KMS-11 (cell line): ENCODE results near the gene SNAPC5.

Experiments
- H2AFZ ChIP-seq: fragments of 200-600 bp; sonication (generic); 2 replicates; pipeline ENCODE4 v1.6.1; 2016; ENCODE audit warnings: antibody characterized with exemption, mixed run types, low read depth
- H3K27ac ChIP-seq: fragments of 200-600 bp; sonication (generic); 2 replicates; pipeline ENCODE4 v1.6.1; 2016; ENCODE audit warnings: mild to moderate bottlenecking, mixed run types
- H3K27me3 ChIP-seq: fragments of 200-600 bp; sonication (generic); 2 replicates; pipeline ENCODE4 v1.6.1; 2017; ENCODE audit warnings: mild to moderate bottlenecking, low read depth, mixed run types, moderate library complexity; ENCODE audit not compliant: insufficient read depth
- H3K36me3 ChIP-seq: fragments of 200-600 bp; sonication (generic); 2 replicates; pipeline ENCODE4 v1.6.1; 2017; ENCODE audit warnings: mild to moderate bottlenecking, mixed run types; ENCODE audit not compliant: insufficient read depth
- H3K4me1 ChIP-seq: fragments of 200-600 bp; sonication (generic); 2 replicates; pipeline ENCODE4 v1.6.1; 2016; ENCODE audit warnings: mild to moderate bottlenecking, low read depth, mixed run types; ENCODE audit not compliant: poor library complexity, severe bottlenecking
- H3K4me2 ChIP-seq: fragments of 200-600 bp; sonication (generic); 2 replicates; pipeline ENCODE4 v1.7.0; 2016; ENCODE audit warnings: mild to moderate bottlenecking, mixed run types
- H3K4me3 ChIP-seq: fragments of 200-600 bp; sonication (generic); IDR thresholded peaks from 2 replicates; pipeline ENCODE4 v1.6.1; 2017; ENCODE audit warnings: low read depth, low read length, mixed read lengths; ENCODE audit not compliant: insufficient read depth
- H3K79me2 ChIP-seq: fragments of 200-600 bp; sonication (generic); 2 replicates; pipeline ENCODE4 v1.6.1; 2016; ENCODE audit warnings: low read depth, mixed run types; ENCODE audit not compliant: insufficient read depth
- H3K9ac ChIP-seq: fragments of 200-600 bp; sonication (generic); 2 replicates; pipeline ENCODE4 v1.6.1; 2016; ENCODE audit warnings: mild to moderate bottlenecking, mixed run types
- H4K20me1 ChIP-seq: fragments of 200-600 bp; sonication (generic); 2 replicates; pipeline ENCODE4 v1.6.1; 2016; ENCODE audit warnings: mild to moderate bottlenecking, mixed run types; ENCODE audit not compliant: insufficient read depth
- CTCF ChIP-seq: fragments of 200-600 bp; sonication (generic); conservative IDR thresholded peaks from 2 replicates; pipeline ENCODE4 v1.6.1; 2017; ENCODE audit warnings: low read depth, mild to moderate bottlenecking, antibody characterized with exemption, low read length, moderate library complexity, mixed read lengths

Gene SNAPC5

GRCh38 chr15:66496951-66497501 lies 536 bp downstream of the SNAPC5 start:
- Histone ChIP-seq H3K27me3 (no peaks in the 10 kb centered on the region), H3K36me3 (peaks cover 24% of the 10 kb centered on the region), H3K79me2 (peaks cover 46% of the 10 kb centered on the region)

GRCh38 chr15:66494262-66494661 lies 3.3 kb downstream of the SNAPC5 start:
- Histone ChIP-seq H4K20me1 (no peaks in the 10 kb centered on the region), H3K4me3 (no peak overlapping the region), H3K27ac (no peak overlapping the region), H3K4me2 (no peak overlapping the region), H3K9ac (no peak overlapping the region), H2AFZ (no peak overlapping the region), H3K79me2 (peaks cover 26% of the 10 kb centered on the region), H3K36me3 (peaks cover 3% of the 10 kb centered on the region; the same call in 1 of the 2 replicates), H3K4me1 (peaks cover 29% of the 10 kb centered on the region), H3K27me3 (no peaks in the 10 kb centered on the region)
- TF ChIP-seq CTCF: no peak

More at GRCh38 chr15:66496951-66497501, 536 bp downstream of the SNAPC5 start:
- H3K4me3 ChIP-seq: no peak overlapping the region
- H3K4me1 ChIP-seq: peaks cover 56% of the 10 kb centered on the region
- peak overlapping the region; percentile 96 for H3K27ac ChIP-seq
- peak overlapping the region; percentile 94 for H3K4me2 ChIP-seq
- no peak for TF ChIP-seq CTCF
- H4K20me1 ChIP-seq: peaks cover 8% of the 10 kb centered on the region
- H3K9ac ChIP-seq: peak overlapping the region; percentile 96
- peak overlapping the region; percentile 50; the same call in 1 of the 2 replicates for H2AFZ ChIP-seq

GRCh38 chr15:66491846-66492245 lies 5.7 kb downstream of the SNAPC5 start:
- Histone ChIP-seq H3K4me3 (no peak overlapping the region), H3K9ac (no peak overlapping the region), H4K20me1 (no peaks in the 10 kb centered on the region), H3K36me3 (no peaks in the 10 kb centered on the region), H3K4me2 (no peak overlapping the region), H3K4me1 (peaks cover 13% of the 10 kb centered on the region), H2AFZ (no peak overlapping the region), H3K27ac (no peak overlapping the region), H3K27me3 (no peaks in the 10 kb centered on the region), H3K79me2 (peaks cover 20% of the 10 kb centered on the region)
- no peak for TF ChIP-seq CTCF

GRCh38 chr15:66489179-66489791 lies 8.3 kb downstream of the SNAPC5 start:
- no peak overlapping the region for H3K4me3 ChIP-seq
- no peaks in the 10 kb centered on the region for H3K36me3 ChIP-seq
- no peaks in the 10 kb centered on the region; the same call in 1 of the 2 replicates for H3K79me2 ChIP-seq
- no peaks in the 10 kb centered on the region for H4K20me1 ChIP-seq
- no peaks in the 10 kb centered on the region for H3K4me1 ChIP-seq
- H2AFZ ChIP-seq: no peak overlapping the region
- no peak overlapping the region for H3K27ac ChIP-seq
- no peak overlapping the region for H3K9ac ChIP-seq
- no peak overlapping the region for H3K4me2 ChIP-seq
- no peaks in the 10 kb centered on the region for H3K27me3 ChIP-seq
- TF ChIP-seq CTCF: no peak
